HG02870 (cell line): ENCODE measurements around the gene CFAP45.

Experiments used
- ATAC-seq: cut with Tn5 transposase; IDR thresholded peaks from one replicate; pipeline ENCODE4 v1.9.1; 2021; ENCODE audit warnings: mild to moderate bottlenecking, moderate library complexity; ENCODE audit not compliant: unreplicated experiment

The CFAP45 gene

GRCh38 chr1:159900086-159900680 is at the start of gene CFAP45:
TSS of gene CFAP45 (minus strand) at chr1:159900165. CDS start at chr1:159900098, 67 bp downstream.
- no peak for ATAC-seq

- ATAC-seq, result no peak
These were observed 49.2 kb upstream of the CFAP45 start for GRCh38 chr1:159949123-159949522.

- no peak for ATAC-seq
These were observed 48.0 kb upstream of the CFAP45 start for GRCh38 chr1:159947942-159948341.

GRCh38 chr1:159946242-159947187 is 46.5 kb upstream of the CFAP45 start:
- no peak for ATAC-seq

GRCh38 chr1:159945483-159946241 is 45.7 kb upstream of the CFAP45 start, which contains the start of gene IGSF9:
TSS of gene IGSF9 (minus strand) at chr1:159945613. CDS start at chr1:159943454, 2,159 bp downstream.
- ATAC-seq, result peak; percentile 63

GRCh38 chr1:159944623-159945455 is 44.9 kb upstream of the CFAP45 start:
- ATAC-seq, result no peak

- ATAC-seq, result no peak
These were observed 44.1 kb upstream of the CFAP45 start for GRCh38 chr1:159943908-159944622.

GRCh38 chr1:159943278-159943640 is 43.3 kb upstream of the CFAP45 start:
- no peak for ATAC-seq

GRCh38 chr1:159942632-159943277 is 42.8 kb upstream of the CFAP45 start:
- ATAC-seq, result no peak

- no peak for ATAC-seq
These were observed 41.9 kb upstream of the CFAP45 start for GRCh38 chr1:159941591-159942560.

GRCh38 chr1:159941141-159941540 is 41.2 kb upstream of the CFAP45 start:
- no peak for ATAC-seq

GRCh38 chr1:159940006-159940620 is 40.1 kb upstream of the CFAP45 start:
- ATAC-seq, result no peak

- no peak for ATAC-seq
These were observed 39.7 kb upstream of the CFAP45 start for GRCh38 chr1:159939678-159940002.

- ATAC-seq, result no peak
These were observed 39.1 kb upstream of the CFAP45 start for GRCh38 chr1:159938905-159939677.

GRCh38 chr1:159938211-159938852 is 38.4 kb upstream of the CFAP45 start:
- ATAC-seq, result no peak

GRCh38 chr1:159937054-159937750 is 37.2 kb upstream of the CFAP45 start:
- no peak for ATAC-seq
